SH-SY5Y (cell line): ENCODE measurements around the gene SYDE2.

Experiments
- GATA2 ChIP-seq: IDR thresholded peaks from 2 replicates; pipeline ENCODE4 v1.6.1; 2011; ENCODE audit warnings: mild to moderate bottlenecking, low read depth, low read length
- GATA3 ChIP-seq: IDR thresholded peaks from 2 replicates; pipeline ENCODE4 v1.6.1; 2011; ENCODE audit warnings: low read depth, mild to moderate bottlenecking, low read length, moderate library complexity

- TF ChIP-seq GATA3 (no peak), GATA2 (no peak)
Observed at GRCh38 chr1:85200463-85201339, at the start of gene SYDE2.
